ENCODE measurements around the gene CROCC2.

Gene CROCC2

GRCh38 chr2:240947176-240947575 is 41.0 kb downstream of the CROCC2 start:
- no peak for DNase-seq

- DNase-seq = no peak
Measured at GRCh38 chr2:240947607-240948006, 41.5 kb downstream of the CROCC2 start.

DNA sequence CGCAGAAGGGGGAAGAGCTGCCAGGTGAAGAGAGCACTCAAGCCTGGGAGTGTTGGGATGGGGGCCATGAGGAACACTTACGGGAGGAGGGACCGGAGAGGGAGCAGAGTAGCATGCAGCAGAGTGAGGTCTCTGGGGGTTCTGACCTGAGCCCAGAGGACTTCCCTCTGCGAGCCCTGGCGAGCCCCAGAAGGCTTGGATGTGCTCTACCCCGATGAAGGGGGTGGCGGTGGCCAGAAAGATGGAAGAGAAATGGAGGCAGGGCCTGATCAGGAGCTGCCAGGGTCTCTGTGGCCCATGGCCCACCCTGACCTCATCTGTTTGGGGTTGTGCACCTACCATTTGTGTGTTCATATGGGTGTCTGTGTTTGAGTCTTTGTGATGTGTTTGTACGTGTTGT is 42.0 kb downstream of the CROCC2 start:
- no peak for DNase-seq

- DNase-seq = no peak
Measured at GRCh38 chr2:240948905-240949790, 43.0 kb downstream of the CROCC2 start.

DNA sequence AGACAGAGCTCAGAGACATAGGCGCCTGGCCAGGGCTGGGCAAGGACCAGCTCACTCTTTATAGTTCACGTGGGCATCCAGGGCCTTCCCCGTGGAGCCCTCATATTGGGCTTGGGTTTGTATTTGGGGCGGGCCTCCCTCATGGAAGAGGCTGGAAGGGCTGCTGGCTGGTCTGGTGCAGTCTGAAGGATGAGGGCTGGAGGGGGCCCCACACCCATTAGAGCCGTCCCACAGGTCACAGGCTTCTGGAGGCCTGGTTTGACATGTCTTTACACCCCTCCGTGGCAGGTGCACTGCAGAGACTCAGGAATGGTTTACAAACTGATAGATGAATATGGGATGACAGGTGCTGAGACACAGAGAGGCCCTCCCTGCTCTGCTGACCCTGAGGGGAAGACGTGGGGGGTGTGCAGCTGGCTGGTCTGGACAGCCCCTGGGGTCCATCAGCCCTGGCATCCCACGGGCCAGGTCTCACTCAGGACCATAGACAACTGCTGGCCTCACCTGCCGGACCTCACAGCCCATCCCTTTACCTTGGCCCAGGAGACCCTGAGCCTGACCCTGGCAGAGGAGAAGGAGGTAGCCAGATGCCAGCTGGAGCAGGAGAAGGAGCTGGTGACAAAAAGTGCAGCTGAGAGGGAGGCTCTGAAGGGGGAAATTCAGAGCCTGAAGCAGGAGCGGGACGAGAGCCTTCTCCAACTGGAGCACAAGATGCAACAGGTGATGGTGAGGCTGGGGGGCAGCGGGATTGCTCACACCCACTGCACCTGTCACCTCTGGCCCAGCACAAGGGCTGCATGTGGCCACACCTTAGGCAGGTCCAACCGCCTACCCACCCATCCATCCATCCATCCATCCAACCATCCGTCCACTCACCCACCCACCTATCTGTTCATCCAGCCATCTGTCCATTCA is 43.9 kb downstream of the CROCC2 start:
- DNase-seq = no peak

GRCh38 chr2:240951045-240951594 is 45.0 kb downstream of the CROCC2 start:
- no peak for DNase-seq

GRCh38 chr2:240952496-240953246 is 46.5 kb downstream of the CROCC2 start:
- DNase-seq = no peak

- no peak for DNase-seq
Measured at GRCh38 chr2:240953426-240954410, 47.6 kb downstream of the CROCC2 start.

- DNase-seq = no peak
Measured at GRCh38 chr2:240954436-240955305, 48.5 kb downstream of the CROCC2 start.

DNA sequence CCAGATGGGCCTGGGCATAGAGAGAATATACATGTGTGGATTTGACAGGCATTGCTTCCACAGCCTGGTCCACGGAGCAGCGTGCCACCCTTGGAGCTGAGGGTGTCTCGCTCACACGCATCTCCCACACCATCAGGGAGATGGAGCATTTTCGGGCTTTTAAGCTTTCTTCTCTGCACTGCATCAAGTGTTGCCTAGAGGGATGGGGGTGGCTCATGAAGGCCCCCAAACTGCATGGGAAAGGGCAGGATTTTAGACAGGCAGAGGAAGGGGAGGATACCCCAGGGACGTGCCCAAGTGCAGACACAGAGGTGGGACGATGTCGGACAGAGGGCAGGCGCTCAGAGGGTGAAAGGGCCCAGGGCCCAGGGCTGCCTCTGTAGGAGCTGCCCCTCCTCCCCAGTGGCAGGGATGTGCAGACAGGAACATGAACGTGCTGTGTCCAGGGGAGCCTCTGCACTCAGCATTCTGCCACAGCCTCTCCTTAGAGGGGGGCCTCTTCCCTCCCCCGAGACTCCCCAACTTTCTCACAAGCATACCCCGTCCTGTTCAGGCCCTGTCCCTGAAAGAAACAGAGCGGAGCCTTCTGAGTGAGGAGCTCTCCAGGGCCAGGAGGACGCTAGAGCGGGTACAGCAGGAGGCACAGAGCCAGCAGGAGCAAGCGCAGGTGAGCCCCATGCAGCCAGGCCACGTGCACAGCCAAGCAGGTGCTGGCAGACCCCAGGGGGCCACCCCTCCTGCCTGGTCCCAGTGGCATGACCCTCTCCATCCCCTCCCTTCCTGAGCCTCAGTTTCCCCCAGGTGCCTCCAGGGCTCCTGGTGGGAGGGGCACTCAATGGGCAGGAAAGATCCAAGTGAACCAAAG is 49.4 kb downstream of the CROCC2 start:
- no peak for DNase-seq

DNA sequence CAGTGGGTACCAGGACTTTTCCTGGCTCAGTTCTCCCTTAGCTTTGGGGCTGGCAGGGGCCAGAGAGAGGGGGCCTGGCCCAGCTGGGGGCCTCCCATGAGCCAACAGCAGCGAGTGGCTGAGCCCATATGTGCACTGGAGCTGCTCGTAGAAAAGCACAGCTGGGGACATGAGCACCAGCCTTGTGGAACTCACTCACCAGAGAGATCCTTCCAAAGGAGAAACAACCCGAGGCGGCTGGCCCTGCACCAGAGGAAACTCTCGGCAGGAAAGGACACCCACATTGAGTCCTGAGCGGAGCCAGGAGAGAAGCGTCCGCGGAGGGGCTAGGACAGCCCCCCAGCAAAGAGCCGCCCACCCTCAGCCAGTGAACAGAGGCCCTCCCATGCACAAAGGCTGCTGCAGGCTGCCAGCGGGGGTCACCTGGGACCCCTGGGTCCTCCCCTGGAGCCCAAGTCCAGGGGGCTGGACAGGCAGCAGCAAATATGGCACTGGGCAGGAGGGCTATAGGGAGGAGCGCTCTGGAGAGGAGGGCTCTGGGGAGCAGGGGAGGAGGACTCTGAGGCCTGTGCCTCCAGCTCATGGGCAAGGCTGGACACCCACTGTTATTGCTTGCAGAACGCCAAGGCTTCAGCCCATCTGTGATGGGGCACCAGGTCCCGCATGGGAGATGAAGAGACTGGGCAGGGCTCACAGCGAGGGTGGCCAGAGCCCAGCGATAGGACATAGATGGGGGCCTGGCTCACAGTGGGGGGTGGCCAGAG is 50.2 kb downstream of the CROCC2 start:
- DNase-seq = no peak

GRCh38 chr2:240956935-240957655 is 51.0 kb downstream of the CROCC2 start:
- no peak for DNase-seq

- DNase-seq = no peak
Measured at GRCh38 chr2:240957656-240958365, 51.7 kb downstream of the CROCC2 start.

GRCh38 chr2:240958366-240959213 is 52.5 kb downstream of the CROCC2 start:
- DNase-seq = no peak

GRCh38 chr2:240959214-240959940 is 53.2 kb downstream of the CROCC2 start:
- DNase-seq = no peak

- no peak for DNase-seq
Measured at GRCh38 chr2:240959941-240960308, 53.8 kb downstream of the CROCC2 start.
